Activated CD8-positive, alpha-beta memory T cell treated with anti-CD3 and anti-CD28 coated beads, Interleukin-2, amount 50 U/mL, for 4 hours (primary cell): ENCODE data around the gene STARD5.
A peak's percentile ranks its signal among the peaks of the same experiment; 100 is the strongest.
"Not testable (repeated sequence)": the region's sequence is repeated elsewhere in the genome, so short reads cannot be mapped to it uniquely, and the experiment has no call there.

ENCODE experiments used
- DNase-seq: peaks from one replicate; pipeline ENCODE4 v3.0.0-alpha.2; 2020

The STARD5 gene, protein sequence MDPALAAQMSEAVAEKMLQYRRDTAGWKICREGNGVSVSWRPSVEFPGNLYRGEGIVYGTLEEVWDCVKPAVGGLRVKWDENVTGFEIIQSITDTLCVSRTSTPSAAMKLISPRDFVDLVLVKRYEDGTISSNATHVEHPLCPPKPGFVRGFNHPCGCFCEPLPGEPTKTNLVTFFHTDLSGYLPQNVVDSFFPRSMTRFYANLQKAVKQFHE

DNA sequence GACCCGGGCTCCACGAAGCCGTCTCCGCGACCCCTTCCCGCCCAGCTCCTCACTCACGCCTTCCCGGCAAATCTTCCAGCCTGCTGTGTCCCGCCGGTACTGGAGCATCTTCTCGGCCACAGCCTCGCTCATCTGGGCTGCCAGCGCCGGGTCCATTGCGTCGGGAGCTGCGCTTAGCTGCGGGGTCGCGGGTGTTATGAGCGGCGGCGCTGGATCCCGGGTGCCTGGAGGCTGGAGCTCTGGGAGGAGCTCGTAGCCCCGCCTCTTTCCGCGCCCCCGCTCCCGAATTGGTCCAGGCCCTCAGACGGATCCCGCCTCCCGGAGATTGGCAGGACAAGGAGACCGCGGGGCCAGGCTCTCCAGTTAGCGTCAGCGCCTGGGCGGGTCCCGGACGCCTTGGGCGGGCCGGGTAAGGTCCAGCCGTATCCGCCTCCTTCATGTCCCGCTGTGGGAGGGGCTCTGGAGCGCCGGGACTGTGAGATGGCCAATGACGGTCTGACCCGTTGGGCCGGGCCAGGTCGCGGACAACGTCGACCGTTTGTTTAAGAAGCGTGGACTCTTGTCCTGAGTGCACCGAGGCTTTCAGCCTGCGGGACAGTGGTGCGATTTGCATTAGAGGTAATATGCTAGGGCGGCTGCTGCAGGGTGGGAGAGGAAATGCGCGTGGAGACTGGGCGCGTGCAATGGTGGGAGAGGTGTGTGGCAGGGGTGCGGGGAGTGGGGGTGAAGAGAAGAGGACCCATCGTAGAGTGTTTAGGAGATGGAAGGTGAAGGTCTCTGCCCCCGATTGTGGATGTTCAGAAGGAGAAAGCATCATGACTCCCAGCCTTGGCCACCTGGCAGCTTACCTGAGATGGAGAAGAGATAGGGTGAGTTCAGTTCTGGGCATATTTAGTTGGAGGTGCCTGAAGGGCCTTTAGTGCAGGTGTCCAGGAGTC, at the start of gene STARD5:
STARD5 (minus strand) TSS at position 198 of the 938 bp plus-strand sequence; CDS start at position 156, 42 bp downstream.
- DNase-seq: peak; percentile 96

DNA sequence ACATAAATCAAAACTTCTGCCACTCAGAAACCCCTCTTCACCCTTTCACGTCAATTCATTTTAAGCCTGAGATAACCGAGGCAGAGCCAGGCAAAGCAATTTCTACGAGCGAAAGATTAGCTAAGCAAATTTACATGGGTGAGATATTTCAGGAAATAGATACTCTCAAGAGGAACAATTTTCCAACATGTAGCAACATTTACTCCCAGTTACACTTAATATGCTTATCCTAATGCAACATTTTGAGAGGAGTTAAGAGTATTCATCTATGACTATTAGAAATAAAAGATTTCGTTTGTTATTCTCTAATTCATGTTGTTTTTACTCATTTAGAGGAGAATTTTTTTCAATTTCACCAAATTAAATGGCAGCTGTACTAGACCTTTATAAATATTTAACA, 49.2 kb upstream of the STARD5 start:
- DNase-seq: no peak

DNA sequence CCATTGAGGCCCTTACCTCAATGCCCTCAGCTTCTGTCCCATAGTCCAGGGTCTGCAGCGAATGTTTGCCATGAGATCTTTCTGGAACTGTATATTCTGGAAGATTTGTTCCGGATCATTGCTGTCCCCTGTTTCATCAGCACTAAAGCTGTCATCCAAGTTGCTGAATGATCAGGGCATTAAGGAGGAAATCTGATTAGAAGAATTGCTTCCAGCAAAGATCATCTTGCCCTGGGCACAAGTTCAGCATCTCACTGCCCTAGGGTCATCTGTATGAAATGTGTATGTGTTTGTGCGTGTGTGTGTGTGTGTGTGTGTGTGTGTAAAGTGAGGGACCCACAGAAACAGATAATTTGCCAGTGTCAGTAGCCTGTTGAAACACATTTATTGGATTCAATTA, 48.6 kb upstream of the STARD5 start:
- DNase-seq: no peak

DNA sequence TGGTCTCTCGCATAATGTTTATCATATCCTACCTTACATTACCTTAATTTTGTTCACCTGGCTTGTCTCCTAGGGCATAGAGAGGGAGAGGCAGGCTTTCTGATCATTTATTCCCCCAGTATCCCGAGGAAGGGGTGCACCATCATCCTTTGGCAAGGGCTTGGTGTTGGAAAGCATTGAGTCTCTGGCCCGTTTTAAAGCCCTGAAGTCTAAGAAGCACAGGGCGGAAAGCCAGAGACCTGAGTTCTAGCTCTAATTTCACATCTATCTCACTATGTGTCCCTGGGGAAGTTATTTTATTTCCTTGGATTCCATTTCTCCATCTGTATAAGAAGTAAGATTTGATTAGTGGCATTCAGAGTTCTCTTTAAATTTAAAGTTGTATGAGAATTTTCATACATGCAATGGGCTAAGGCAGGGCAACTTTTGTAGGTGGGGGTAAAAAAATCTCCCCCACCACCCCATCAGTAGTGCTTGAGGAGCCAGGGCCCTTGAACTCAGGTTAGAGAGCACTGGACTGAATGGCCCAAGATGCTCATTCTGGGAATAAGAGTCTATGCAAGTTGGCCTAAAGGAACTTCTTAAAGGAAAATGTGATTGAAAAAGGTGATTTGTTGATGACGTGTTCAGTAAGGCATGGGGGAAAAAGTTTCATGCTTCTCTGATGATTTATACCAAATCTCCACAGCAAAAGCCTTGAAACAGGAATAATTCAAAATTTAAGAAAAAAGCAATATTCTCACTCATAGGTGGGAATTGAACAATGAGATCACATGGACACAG, 40.0 kb upstream of the STARD5 start:
- DNase-seq: no peak

DNA sequence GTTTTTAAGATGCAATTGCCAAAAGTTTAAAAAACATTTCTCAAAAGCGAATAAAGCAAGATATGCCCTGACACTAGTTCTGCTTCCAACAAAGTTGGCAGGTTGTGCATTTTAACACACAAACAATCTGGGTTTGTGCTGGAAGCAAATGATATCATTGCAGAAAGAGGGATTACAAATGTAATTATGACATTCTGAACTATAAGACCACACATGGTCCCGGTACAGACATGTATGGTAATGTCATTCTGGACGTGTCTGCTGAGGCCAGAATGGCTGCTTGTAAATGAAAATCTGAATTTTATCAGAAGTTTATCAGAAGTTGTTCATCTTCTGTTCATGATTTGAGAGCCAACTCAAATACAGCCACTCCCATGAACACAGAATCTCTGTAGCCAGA, 39.3 kb upstream of the STARD5 start:
- DNase-seq: no peak

DNA sequence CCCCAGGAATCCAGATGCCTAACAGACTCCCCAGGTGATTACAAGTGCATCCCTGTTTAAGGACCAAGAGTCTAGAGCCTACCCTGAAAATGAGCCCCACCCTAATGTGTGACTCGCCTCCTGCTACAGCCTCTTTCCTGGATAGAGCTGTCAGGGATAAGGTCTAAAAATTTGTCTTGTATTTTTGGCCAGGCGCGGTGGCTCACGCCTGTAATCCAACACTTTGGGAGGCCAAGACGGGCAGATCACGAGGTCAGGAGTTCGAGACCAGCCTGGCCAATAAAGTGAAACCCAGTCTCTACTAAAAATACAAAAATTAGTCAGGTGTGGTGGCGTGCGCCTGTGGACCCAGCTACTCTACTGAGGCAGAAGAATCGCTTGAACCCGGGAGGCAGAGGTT, 38.8 kb upstream of the STARD5 start:
- DNase-seq: no peak

DNA sequence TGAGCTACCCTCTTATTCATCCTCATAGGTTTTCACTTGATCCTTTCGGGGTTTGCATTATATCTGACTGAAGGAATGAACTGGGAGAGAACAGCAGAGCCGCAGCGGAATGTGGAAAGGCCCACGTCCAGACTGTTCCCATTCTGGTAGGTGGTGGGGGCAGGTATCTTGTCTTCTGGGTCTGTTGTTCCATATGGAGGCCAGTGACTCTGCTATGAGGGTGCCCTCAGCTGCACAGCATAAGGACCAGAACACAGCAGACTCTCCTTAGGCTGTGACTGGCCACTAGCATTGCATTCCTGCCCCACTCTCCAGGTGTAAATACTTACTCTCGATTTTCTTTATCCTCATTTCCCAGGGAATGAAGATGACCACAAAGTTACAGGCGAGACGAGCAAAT, 38.0 kb upstream of the STARD5 start:
- DNase-seq: no peak

DNA sequence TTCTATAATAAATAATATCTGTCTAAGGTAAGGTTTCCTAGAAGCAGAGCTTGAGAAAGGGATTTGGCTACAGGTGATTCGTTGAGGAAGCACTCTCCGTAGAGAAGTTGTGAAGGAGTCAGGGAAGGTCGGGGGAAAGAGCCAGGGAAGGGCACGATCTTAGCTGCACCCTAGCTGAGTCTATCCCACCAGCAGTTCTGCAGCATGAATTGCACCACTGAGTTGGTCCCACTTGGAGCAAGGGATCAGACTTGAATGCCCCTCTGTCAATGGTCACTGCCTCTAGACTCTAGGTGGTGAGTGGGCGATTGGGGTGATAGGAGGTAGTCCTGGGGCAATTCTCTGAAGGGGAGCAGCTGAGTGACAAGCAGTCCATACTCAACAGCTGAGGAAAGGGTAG, 36.5 kb upstream of the STARD5 start:
- no peak for DNase-seq

DNA sequence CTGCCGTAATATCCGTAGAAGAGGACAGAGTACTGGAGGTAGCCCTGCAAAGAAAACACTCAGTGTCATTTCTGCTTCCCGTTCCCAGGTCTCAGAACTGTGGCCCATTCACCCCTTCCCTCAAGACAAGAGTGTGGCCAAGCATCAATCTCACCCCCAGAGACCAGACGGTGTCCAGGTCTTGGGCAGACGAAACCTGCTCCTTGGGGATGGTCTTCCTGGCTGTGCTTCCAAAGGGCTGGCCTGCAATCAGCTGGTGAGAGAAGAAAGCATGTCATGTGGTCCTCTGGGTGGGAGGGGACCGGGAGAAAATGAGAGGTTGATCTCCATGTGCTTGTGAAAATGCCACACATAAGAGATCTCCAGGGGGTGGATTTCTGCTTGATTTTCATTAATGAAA, 34.3 kb upstream of the STARD5 start:
- no peak for DNase-seq

DNA sequence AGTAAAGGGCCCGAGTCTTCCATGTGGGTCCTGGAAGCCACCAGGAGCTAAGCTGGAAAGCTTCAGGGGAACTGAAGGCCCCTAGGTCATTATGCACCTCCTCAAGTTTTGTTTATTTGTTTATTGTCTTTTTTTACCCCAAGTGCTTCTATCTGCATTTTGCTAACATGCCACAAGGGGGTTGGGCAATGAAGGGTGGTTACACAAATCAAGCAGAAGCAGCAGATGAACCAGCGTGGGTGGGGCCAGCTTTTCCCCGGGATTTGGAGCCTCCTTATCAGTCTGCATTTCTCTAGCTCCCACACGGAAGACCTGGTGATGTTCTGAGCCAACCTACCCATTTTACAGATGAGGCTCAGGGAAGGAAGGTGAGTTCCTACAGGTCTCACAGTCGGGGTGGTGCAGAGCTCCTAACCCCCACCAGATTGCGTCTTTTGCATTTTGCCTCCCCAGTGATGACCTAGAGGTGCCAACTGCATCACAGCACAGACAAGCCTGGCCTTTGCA, 33.3 kb upstream of the STARD5 start:
- DNase-seq: no peak

DNA sequence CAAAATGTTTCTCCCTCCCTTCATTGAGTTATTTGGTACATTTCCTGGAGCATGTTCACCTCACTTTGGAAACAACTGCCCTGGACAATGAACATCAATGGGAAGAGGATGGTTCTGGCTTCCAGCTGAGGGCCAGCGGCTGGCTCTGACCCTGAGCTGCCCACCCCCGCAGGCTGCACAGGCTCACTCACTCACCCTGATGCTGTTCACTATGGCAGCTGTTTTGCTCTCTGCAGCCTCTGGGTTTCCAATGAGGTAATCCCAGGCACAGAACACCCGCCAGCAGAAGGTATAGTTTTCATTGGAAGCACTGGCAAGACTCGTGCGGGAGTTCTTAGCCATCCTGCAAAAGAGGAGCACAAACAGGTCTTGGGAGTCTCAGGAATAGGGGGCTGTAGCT, 32.3 kb upstream of the STARD5 start:
- no peak for DNase-seq

DNA sequence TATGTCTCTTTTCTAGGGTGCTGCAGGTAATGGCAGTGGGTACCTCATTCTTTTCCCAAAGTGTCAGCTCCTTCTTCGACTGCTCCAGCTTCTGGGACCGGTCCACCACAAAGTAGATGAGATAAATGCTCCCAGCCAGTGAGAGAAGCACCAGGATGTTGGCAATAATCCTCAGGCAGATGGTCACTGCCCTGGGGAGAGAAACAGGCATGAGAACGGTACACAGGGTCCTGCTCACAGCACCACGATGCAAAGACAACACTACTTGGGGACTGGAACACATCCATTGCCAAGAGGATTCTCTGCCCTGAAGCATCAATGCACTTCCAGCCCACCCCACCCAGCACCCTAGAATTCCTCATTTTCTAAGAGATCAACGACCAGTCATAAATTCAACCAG, 27.7 kb upstream of the STARD5 start:
- DNase-seq: no peak

DNA sequence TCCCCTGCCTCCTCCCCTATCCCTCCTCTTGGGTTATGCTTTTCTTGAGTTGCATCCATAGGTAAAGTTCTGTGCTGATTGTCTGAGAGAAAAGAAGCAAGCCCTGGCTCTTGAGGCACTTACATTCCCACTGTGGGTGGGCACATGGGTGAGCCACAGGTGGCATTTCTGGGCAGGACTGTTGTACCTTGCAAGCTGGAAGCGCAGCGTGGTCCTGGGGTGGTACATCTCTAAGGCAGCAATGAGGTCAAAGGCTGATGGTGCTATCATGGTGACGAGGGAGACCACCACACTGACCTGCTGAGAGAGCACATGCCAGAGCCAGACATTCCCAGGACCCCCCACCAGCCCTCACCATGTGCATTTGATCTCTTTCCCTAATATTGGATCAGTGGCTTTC, 25.3 kb upstream of the STARD5 start:
- no peak for DNase-seq

DNA sequence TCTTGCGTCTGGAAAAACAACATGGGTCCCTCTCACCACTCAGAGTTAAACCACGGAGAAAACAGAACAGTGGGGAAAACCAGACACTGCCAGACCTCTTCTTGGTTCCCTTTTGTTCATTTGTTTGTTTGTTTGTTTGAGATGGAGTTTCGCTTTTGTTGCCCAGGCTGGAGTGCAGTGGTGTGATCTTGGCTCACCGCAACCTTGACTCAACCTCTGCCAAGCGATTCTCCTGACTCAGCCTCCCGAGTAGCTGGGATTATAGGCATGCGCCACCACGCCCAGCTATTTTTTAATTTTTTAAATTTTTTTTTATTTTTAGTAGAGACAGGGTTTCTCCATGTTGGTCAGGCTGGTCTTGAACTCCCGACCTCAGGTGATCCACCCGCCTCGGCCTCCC, 24.8 kb upstream of the STARD5 start:
- DNase-seq: not testable (repeated sequence)

DNA sequence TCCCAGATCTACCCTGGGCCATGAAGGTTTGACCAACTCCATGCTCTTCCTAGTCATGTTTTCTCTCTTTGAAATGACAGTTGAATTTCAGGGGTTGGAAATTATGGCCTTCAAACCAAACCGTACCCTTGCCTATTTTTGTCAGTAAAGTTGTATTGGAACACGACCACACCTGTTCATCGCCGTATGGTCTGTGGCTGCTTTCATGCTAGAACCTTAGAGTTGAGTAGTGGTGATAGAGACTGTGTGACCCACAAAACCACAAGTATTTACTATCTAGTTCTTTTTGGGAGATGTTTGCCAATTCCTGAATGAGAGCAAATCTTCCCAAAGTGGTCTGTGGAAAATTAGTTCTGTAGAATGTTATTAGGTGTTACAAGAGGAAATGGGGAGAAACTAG, 24.0 kb upstream of the STARD5 start:
- no peak for DNase-seq

DNA sequence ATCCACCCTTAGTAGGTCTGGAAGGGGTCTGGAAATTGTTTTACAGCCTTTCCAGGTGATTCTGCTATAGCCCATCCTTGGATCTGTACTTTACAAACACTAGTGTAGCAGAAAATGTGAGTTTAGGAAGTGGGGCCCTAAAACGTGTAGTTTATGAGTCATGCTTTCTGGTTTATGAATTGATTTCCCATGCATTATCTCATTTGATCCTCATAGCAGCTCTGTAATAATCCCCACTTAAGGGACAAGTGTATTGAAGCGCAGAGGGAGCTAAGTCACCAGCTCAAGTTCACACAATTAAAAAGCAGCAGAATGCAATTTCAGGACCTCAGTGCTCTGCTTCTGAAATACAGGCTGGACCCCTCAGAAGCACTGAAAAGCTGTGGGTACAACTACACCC, 22.7 kb upstream of the STARD5 start:
- no peak for DNase-seq

DNA sequence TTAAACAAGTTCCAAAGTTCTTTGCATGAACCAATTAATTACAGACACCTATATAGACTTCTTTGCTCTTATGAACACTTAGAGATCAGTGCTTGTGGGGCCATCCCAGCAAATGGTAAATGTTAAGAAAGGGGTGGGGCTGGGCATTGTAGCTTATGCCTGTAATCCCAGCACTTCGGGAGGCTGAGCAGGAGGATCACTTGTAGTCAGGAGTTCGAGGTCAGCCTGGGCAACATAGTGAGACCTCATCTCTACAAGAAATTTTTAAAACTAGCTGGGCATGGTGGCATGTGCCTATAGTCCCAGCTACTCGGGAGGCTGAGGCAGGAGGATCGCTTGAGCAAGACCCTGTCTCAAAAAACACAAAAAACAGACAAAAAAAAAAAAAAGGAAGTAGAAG, 19.4 kb upstream of the STARD5 start:
- no peak for DNase-seq

DNA sequence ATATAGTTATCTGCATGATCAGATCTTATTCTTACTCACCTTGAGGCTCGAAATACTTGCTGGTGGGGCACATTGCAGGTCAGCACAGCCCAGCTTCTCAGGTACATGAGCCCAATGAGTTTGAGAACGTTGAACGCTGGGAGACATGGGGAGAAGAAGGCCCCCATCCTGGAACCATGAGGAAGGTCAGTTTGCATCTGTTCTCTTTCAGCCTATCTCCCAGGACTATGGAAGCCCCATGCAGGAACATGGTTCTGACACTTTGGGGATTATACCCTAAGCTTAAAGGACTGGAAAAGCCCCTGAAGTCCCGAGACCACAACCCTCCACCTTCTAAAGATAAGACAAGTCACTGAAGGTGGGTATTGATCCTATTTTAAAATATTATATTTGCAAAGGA, 17.4 kb upstream of the STARD5 start:
- no peak for DNase-seq

DNA sequence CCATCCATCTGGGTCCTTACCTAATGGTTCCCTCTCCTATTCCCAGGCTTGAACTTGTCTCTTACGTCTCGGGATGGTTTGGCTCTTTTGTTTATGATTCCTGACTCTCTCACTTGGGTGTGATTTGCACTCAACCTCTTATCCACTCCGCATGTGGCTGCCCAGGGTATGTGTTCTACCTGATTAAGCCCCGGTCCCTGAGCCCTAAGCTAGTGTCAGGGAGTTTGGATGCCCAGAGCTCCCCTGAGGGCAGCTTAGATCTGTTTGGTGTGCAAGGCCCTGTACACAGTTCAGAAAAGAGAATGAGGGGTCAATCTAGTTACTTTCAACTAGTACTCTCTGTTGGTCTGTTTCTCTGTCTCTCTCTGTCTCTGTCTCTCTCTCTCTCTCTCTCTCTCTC, 15.9 kb upstream of the STARD5 start:
- DNase-seq: no peak

DNA sequence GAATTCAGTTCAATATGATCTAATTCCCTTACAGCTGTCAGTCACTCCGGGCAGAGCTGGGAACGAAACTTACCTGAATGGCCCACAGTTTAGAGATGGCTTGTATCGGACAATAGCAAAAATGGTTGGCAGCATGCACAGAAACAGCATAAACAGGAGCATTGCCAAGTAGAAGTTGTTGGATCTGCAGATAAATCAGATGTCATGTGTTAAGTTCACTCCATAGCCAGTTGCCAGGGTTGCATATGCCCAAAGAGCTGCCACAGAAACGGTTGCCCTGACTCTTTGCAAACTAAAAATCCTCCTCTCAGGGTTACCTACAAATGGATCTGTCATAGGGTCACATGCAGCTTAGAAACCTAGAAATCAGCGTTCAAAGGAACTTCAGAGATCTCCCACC, 15.4 kb upstream of the STARD5 start:
- DNase-seq: no peak

DNA sequence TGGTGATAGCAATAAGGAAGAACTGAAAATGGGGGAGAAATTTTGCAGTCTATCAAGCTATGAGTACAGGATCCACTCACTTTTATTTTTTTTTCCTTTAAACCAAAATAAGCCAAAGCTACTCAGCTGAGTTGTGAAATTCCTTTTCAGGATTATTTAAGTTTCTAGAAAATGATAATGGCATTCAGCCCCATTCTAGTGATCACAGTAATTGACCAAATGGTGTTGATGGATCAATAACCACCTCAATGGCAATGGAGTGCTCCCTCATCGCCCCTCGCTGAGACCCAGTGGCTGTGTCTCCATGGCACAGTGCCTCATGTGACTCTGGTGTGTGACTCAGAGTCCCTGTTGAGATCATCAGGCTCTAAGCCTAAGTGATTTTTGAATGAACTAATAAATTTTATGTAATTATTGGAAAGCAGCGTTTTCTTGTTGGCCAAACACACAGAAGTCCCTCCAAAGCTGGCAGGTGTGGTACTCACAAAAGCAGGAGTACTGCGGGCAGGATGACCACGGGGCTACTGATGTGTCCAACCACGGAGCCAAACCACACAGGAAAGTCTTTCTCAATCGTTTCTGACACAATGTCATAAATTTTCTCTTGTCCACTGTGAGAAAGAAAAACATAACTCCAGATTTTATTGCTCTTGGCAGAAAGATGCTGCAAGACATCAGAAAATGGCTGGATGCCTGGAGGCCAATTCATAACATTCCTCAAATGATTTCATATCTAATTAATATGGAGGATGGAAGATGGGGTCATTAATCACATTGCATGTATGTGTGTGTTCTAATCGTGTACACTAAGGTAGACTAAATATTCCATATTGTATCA, 14.4 kb upstream of the STARD5 start:
- DNase-seq: no peak

DNA sequence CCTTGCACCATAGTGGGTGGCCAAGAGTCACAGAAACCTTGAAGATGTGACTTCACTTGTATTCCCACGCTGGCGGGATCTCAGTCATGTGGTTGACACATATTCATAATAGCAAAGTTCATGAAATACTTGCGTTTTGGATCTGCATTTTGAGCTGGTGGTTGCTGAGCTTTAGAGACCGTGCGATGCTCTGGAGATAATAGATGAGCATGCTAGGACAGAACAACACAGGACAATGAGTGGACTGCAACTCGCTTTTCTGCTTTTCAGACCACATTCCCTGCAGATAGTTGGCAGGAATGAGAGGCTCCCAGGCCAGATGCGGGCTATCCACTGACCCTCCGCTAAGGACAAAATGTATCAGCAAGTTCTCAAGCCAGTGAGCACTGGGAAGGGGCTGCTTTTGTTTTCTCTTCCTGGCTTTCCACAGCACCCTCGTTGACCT, 13.8 kb upstream of the STARD5 start:
- no peak for DNase-seq

DNA sequence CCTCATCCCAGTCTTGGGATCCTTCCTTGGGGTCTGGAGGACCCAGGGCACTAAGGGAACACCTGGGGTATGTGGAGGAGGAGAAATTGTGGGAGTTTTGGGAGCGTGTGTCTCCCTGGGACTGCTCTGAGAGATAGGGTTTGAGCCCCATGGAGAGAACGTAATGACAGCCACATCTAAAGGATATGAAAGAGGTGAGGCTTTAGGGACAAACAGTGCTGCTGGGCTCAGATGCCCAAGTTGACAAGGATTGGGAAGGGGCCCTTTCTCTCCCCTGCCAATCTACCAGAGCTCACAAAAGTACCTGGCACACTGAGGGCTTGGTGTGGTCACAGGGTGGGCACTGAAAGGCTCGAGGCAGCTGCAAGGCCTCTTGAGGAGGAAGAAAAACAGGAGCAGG, 13.3 kb upstream of the STARD5 start:
- DNase-seq: no peak
